Activated naive CD8-positive, alpha-beta T cell treated with anti-CD3 and anti-CD28 coated beads, Interleukin-2, amount 50 U/mL, for 24 hours (primary cell): ENCODE results near the gene C18orf32.

Experiments used
- ATAC-seq: fragments of 150-1000 bp; cut with Tn5 transposase; one replicate; pipeline ENCODE4 v1.10.0; 2021
- DNase-seq: peaks from one replicate; pipeline ENCODE4 v3.0.0; 2021
- H3K27ac Mint-ChIP-seq: one replicate; pipeline ENCODE4 v1.8.0; 2021; ENCODE audit warnings: mild to moderate bottlenecking, mixed read lengths
- H3K27me3 Mint-ChIP-seq: one replicate; pipeline ENCODE4 v1.8.0; 2021; ENCODE audit warnings: mixed read lengths
- H3K36me3 Mint-ChIP-seq: one replicate; pipeline ENCODE4 v1.8.0; 2021; ENCODE audit warnings: low read depth, mixed read lengths
- H3K4me1 Mint-ChIP-seq: one replicate; pipeline ENCODE4 v1.8.0; 2021; ENCODE audit warnings: mixed read lengths
- H3K4me3 Mint-ChIP-seq: one replicate; pipeline ENCODE4 v1.8.0; 2021; ENCODE audit warnings: mild to moderate bottlenecking, moderate library complexity, mixed read lengths
- H3K9me3 Mint-ChIP-seq: one replicate; pipeline ENCODE4 v1.8.0; 2021; ENCODE audit warnings: mixed read lengths

The C18orf32 gene

GRCh38 chr18:49435170-49435569, 51.9 kb downstream of the C18orf32 start:
- DNase-seq: no peak
- ATAC-seq: no peak
- Mint-ChIP-seq H3K27ac (no peak overlapping the region), H3K9me3 (no peaks in the 10 kb centered on the region), H3K4me1 (peaks cover 15% of the 10 kb centered on the region), H3K36me3 (peaks cover 3% of the 10 kb centered on the region), H3K4me3 (no peak overlapping the region), H3K27me3 (no peaks in the 10 kb centered on the region)

GRCh38 chr18:49432602-49433001, 54.4 kb downstream of the C18orf32 start:
- H3K27me3 Mint-ChIP-seq: no peaks in the 10 kb centered on the region
- ATAC-seq: no peak
- DNase-seq: no peak
- no peaks in the 10 kb centered on the region for H3K9me3 Mint-ChIP-seq
- peaks cover 13% of the 10 kb centered on the region for H3K4me1 Mint-ChIP-seq
- no peak overlapping the region for H3K27ac Mint-ChIP-seq
- H3K4me3 Mint-ChIP-seq: no peak overlapping the region
- H3K36me3 Mint-ChIP-seq: peaks cover 18% of the 10 kb centered on the region

GRCh38 chr18:49431165-49431962, 55.7 kb downstream of the C18orf32 start:
- Mint-ChIP-seq H3K9me3 (no peaks in the 10 kb centered on the region), H3K27ac (no peak overlapping the region), H3K36me3 (peaks cover 26% of the 10 kb centered on the region), H3K27me3 (no peaks in the 10 kb centered on the region), H3K4me3 (no peak overlapping the region), H3K4me1 (peaks cover 5% of the 10 kb centered on the region)
- DNase-seq: no peak
- no peak for ATAC-seq
